Measurements from ENCODE around the gene RBP7.

The RBP7 gene

GRCh38 chr1:9996624-9997582 is at the start of gene RBP7:
RBP7 (plus strand) TSS chr1:9997228; CDS start chr1:9997259, 31 bp downstream.
- no peak for DNase-seq (ENCODE audit: extremely low read depth, low read depth)
- TF ChIP-seq CTCF (IDR thresholded peaks at IDR 0.05; ENCODE audit: low read depth, low read length), result no peak

GRCh38 chr1:9957726-9958125 is 39.3 kb upstream of the RBP7 start:
- DNase-seq (ENCODE audit: extremely low read depth, low read depth), result no peak
- TF ChIP-seq CTCF (IDR thresholded peaks at IDR 0.05; ENCODE audit: low read depth, low read length), result no peak

GRCh38 chr1:9960011-9960410 is 37.0 kb upstream of the RBP7 start:
- no peak for TF ChIP-seq CTCF (IDR thresholded peaks at IDR 0.05; ENCODE audit: low read depth, low read length)
- no peak for DNase-seq (ENCODE audit: extremely low read depth, low read depth)

GRCh38 chr1:9960706-9961562 is 36.1 kb upstream of the RBP7 start:
- no peak for TF ChIP-seq CTCF (IDR thresholded peaks at IDR 0.05; ENCODE audit: low read depth, low read length)
- DNase-seq (ENCODE audit: extremely low read depth, low read depth), result no peak

GRCh38 chr1:9984253-9984652 is 12.8 kb upstream of the RBP7 start:
- no peak for DNase-seq (ENCODE audit: extremely low read depth, low read depth)
- no peak for TF ChIP-seq CTCF (IDR thresholded peaks at IDR 0.05; ENCODE audit: low read depth, low read length)

- no peak for TF ChIP-seq CTCF (IDR thresholded peaks at IDR 0.05; ENCODE audit: low read depth, low read length)
- no peak for DNase-seq (ENCODE audit: extremely low read depth, low read depth)
These were observed 12.0 kb upstream of the RBP7 start for GRCh38 chr1:9985001-9985400.

- TF ChIP-seq CTCF (IDR thresholded peaks at IDR 0.05; ENCODE audit: low read depth, low read length), result no peak
- DNase-seq (ENCODE audit: extremely low read depth, low read depth), result no peak
These were observed 7.3 kb upstream of the RBP7 start for GRCh38 chr1:9989773-9990172.
